ENCODE measurements around the gene KRT26.

DNA sequence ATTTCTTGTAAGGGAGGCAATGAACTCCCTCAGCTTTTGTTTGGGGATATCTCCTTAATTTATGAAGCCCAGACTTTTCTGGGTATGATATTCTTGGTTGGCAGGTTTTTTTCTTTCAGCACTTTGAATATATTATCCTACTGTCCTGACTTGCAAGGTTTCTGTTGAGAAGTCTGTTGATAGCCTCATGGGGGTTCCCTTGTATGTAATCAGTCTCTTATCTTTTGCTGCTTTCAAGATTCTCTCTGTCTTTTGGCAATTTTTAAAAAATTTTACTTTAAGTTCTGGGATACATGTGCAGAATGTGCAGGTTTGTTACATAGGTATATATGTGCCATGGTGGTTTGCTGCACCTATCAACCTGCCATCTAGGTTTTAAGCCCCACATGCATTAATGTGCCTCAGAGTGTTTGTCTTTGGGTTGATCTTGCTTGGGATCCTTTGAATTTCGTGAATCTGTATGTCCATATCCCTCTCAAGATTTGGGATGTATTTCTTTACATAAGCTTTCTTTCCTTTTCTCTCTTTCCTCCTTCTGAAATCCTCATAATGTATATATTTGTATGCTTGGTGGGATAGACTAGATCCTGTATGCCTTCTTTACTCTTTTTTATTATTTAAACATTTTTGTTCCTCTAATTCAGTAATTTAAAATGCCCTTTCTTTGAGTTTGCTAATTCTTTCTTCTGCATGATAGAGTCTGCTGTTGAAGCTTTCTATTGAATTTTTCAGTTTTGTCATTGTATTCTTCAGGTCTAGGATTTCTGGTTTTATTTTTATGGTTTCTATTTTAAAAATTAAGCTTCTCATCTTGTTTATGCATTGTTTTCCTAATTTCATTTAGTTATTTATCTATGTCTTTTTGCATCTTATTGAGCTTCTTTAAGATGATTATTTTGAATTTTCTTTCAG is 11.6 kb downstream of the KRT26 start:
- TF ChIP-seq, protein P1, sequence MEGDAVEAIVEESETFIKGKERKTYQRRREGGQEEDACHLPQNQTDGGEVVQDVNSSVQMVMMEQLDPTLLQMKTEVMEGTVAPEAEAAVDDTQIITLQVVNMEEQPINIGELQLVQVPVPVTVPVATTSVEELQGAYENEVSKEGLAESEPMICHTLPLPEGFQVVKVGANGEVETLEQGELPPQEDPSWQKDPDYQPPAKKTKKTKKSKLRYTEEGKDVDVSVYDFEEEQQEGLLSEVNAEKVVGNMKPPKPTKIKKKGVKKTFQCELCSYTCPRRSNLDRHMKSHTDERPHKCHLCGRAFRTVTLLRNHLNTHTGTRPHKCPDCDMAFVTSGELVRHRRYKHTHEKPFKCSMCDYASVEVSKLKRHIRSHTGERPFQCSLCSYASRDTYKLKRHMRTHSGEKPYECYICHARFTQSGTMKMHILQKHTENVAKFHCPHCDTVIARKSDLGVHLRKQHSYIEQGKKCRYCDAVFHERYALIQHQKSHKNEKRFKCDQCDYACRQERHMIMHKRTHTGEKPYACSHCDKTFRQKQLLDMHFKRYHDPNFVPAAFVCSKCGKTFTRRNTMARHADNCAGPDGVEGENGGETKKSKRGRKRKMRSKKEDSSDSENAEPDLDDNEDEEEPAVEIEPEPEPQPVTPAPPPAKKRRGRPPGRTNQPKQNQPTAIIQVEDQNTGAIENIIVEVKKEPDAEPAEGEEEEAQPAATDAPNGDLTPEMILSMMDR (IDR thresholded peaks at IDR 0.05; ENCODE audit: low read length): no peak
- no peak for TF ChIP-seq EZH2 (optimal IDR thresholded peaks at IDR 0.05; ENCODE audit: low read depth, low read length)
- TF ChIP-seq EZH2phosphoT487 (IDR thresholded peaks at IDR 0.05; ENCODE audit: low read length): no peak
